Ovary (tissue), 3 donors: Measurements from ENCODE around the gene SUSD2.
"Not testable (repeated sequence)": the region's sequence is repeated elsewhere in the genome, so short reads cannot be mapped to it uniquely, and the experiment has no call there.

Source experiments
- POLR2A ChIP-seq: fragments of 450-650 bp; IDR thresholded peaks from one replicate; pipeline ENCODE4 v1.6.1; 2017; ENCODE audit warnings: antibody characterized with exemption, mild to moderate bottlenecking, moderate library complexity
- TF ChIP-seq, protein P1 (sequence below), 3 donors: fragments of 450-650 bp in 2 of 3; fragments of 200-600 bp in 1 of 3; IDR thresholded peaks; one replicate each; pipeline versions ENCODE4 v1.5.1 to v1.8.0; 2016 to 2022; ENCODE audit warnings: antibody characterized with exemption in 3 of 3, mild to moderate bottlenecking in 1 of 3
- donor health status: DM: no; HTN: no; CAD: no.

- TF ChIP-seq, protein P1, sequence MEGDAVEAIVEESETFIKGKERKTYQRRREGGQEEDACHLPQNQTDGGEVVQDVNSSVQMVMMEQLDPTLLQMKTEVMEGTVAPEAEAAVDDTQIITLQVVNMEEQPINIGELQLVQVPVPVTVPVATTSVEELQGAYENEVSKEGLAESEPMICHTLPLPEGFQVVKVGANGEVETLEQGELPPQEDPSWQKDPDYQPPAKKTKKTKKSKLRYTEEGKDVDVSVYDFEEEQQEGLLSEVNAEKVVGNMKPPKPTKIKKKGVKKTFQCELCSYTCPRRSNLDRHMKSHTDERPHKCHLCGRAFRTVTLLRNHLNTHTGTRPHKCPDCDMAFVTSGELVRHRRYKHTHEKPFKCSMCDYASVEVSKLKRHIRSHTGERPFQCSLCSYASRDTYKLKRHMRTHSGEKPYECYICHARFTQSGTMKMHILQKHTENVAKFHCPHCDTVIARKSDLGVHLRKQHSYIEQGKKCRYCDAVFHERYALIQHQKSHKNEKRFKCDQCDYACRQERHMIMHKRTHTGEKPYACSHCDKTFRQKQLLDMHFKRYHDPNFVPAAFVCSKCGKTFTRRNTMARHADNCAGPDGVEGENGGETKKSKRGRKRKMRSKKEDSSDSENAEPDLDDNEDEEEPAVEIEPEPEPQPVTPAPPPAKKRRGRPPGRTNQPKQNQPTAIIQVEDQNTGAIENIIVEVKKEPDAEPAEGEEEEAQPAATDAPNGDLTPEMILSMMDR (IDR thresholded peaks at IDR 0.05), result not testable (repeated sequence)
- not testable (repeated sequence) for TF ChIP-seq POLR2A
Measured at GRCh38 chr22:24136533-24136932, 44.8 kb upstream of the SUSD2 start.
